GM18907 (cell line): ENCODE data around the gene ADRB1.
A peak's percentile ranks its signal among the peaks of the same experiment; 100 is the strongest.

ENCODE experiments used
- ATAC-seq: cut with Tn5 transposase; IDR thresholded peaks from one replicate; pipeline ENCODE4 v1.9.1; 2021; ENCODE audit warnings: mild to moderate bottlenecking, moderate library complexity; ENCODE audit not compliant: unreplicated experiment

ADRB1 gene

DNA sequence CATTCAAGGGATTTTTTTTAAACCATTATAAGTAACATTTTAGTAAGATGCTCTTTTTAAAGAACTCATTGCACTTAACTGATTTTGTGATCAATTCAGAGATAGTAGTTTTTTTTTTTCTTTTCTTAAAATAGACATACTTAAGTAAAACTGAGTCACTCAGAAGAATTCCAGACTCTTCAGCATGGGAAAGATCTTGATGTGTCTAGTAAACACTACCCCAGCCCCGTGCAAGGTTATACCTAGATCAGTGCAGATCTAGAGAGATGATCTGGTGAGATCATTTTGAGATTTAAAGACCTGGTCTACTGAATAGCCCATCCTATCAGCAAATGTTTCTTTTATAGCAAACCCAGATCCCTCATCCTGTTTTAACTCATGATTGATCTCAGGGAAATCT lies 8.6 kb downstream of the ADRB1 start:
- no peak for ATAC-seq

DNA sequence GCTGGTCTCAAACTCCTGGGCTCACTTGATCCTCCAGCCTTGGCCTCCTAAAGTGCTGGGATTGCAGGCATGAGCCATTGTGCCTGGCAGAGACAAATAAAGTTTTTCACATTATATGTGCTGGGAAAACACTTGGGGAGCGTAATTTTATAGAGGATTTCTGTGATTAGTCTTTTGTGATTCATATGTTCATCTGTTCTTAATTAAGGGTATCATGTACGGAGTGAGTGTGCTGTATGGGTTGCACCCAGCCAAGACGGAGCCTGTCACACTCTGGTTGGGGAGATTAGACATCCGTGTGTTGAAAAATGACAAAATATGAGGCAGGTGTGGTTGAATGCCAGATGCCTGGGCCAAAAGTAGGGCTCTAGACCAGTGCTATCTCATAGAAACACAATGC lies 10.3 kb downstream of the ADRB1 start:
- no peak for ATAC-seq

DNA sequence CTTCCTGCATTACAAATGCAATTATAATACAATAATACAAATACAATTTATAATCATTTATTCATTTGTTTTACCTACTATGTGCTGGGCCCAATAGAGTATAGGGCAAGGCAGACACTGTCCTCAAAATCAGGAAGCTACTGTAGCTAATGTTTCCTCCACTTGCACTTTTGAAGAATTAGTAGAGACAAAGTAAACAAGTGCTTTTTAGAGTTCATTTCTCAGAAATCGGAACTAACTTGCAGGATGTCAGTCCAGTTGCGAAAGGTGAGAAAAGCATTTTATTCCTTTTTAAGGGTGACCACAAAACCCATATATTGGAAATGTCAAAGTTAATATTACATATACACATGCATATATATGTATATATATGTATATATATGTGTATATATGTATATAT lies 14.2 kb downstream of the ADRB1 start:
- ATAC-seq, result no peak

DNA sequence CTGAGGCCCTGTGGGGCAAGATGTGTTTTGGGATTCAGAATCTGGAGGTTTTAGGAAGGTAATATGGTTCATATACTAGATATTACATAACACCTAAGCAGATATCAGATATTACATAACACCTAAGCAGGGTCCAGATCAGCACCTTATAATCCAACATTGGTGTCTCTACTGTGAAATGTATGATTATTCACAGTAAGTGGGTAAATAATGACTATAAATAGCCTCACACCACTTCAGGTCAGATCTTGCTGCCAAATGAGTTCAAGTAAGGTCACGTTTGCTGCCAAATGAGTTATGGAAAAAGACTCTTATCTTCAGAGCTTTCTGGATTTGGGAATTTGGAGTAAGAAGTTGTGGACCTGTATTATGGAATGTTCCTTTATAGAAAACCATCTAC lies 14.6 kb downstream of the ADRB1 start:
- no peak for ATAC-seq

DNA sequence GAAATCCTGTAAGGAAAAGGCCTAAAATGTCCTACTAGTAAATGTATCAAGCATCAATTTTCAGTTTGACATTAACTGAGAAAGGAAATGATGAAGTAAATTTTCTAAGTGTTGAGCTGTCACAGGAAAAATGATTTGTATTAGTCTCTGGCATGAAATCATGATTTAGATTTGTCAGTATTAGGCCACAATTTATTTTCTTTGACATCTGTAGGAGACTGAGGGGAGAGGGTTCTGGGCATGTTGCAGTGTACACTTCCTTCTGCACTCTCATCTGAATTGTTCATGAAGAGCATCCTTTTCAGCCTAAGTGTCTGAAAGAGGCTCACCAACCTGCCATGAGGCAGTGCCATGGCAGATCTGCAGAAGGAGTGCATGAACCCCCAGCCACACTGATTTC lies 15.9 kb downstream of the ADRB1 start:
- no peak for ATAC-seq

DNA sequence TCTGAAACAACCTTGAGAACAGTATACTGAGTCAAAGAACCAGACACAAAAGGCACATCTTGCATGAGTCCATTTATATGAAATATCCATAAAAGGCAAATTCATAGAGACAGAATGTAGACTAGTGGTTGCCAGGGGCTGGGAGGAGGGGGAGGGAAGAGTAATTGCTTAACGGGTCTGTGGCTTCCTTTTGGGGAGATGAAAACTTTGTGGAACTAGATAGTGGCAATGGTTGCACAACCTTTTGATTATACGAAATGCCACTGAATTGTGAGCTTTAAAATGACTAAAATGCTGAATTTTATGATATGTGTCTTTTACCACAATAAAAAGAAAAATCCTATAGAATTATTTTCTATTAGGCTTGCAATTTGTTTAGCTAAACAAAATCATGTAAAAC lies 16.8 kb downstream of the ADRB1 start:
- no peak for ATAC-seq

DNA sequence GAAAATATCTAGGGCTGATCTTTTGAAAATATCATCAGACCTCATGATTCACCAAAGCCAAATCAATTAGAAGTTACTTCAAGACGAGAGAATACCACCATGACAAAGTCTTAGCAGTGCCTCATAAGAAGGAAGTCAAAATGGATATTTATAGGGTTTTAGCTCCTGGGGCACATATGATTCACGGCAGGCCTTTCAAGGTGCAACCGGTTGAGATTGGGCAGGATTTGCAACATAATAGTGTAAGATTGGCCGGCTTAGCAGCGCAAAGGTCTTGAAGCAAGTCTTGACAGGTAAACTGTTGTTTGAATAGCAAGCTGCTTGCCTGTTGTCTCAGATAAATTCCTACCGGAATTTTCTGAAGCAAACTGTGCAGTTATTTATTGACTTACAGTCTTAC lies 17.5 kb downstream of the ADRB1 start:
- no peak for ATAC-seq

DNA sequence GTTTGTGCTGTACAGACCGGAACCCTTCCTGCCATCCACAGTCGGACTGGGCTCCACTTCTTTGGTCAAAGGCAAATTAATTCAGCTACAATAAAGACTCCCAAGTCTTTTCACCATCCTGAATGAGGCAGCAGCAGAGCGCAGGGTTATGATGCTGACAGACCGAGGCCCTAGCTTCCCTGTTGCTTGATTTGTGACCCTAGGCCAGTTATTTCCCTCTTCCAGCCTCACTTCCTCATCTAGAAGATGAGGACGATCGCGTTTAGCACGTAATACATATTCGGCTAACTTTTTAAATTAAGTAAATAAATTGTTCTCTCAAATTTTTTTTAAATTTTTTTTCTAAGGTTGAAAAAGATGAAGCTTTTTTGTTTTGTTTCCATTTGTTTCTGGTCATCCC lies 18.1 kb downstream of the ADRB1 start:
- ATAC-seq, result no peak

DNA sequence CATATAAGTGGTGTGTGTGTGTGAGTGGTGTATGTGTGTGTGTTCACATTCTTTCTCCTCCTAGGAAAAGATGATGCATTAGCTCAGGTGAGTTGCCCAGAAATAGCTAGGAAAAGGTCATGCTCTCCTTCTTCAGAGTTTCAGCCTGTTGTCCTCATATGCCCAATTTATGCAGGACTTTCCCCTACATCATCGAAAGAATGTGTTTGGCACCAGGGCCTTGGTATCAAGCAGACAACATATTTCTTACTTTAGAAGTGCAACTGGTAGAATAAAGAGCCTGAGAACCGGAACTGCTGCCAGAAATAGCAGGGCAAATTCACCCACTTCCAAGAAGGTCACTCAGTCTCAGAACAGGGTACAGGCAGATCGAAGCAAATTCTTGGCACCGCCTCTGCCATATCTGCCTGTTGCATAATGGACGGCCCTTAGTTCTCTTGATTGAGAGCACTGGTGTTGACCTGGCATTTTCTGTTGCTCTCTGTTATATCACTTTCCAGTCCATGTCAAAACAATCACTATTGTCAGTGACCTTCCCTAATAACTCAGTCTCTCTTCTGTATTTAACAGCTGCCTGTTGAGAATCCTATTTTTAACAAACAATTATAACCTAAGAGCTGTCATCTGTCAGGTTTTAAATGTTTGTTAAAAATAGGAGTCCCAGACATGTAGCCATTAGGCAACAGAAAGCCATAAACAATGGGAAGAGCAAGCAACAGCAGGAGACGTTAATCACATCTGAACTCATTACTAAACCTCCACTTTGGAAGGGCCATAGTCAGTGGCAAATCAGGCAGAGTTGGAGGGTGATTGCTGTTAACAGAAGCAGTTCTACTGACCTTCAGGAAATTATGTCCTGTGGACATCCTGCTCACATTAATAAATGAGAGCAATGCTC lies 20.7 kb downstream of the ADRB1 start:
- ATAC-seq, result no peak

DNA sequence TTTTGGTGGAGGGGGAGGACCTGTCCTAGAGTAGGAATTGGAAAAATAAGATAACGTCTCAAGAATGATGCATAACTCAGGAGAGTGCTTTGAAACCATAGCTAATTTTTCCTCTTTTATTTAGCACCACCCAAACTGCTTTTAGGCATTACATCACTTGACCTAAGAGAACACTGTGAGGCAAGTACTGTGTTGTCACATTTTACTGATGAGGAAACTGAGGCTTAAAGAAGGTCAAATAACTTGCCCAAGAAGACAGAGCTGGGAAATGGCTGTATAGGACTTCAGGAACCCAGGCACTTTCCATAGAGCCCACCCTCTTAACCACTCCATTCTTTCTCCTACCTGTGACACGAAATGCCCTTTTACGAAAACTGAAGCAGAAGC lies 21.4 kb downstream of the ADRB1 start:
- ATAC-seq, result no peak

DNA sequence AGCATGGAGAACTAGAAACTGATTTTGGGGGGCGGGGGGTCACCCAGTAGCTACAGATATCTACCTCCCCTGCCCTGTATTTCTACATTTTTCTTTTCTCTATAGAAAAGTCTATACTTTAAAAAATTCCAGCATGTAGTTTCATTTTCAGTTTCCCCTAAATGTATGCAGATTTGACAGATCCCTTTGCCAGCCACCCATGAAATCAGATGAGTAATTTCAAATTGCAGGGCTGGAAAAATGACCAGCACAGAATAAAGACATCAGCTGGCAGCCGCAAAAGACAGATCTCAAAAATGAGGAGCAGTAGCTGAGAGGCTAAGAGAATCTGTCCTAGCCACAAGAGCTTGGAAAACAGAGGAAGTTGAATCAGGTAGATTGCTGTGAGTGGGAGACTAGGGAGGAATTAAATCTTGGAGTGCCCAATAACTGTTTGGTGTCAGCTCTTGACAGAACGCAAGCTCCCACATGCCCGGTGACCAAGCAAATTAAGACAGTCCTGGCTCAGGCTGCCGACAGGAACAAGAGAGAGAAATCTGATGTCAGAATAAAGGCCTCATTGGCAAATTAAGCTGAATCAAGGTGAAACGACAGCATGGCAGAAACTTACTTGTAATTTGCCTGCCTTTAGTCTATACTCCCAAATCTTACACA lies 24.5 kb downstream of the ADRB1 start:
- no peak for ATAC-seq

DNA sequence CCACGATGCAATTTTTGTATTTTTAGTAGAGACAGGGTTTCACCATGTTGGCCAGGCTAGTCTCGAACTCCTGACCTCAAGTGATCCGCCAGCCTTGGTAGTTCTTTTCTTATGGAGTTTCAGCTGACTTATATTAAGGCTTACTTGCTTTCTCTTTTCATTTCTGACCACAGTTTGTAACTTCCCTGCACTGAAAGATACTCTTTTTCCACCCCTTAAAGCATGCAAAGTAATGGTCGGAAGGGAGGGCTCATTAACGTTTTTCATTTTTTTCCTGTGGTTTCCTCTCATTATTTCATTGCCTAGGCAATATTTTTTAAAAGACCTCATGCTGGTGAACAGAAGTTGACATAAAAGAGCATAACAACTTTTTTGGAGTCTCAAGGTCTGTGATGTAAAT lies 27.0 kb downstream of the ADRB1 start:
- ATAC-seq, result no peak

DNA sequence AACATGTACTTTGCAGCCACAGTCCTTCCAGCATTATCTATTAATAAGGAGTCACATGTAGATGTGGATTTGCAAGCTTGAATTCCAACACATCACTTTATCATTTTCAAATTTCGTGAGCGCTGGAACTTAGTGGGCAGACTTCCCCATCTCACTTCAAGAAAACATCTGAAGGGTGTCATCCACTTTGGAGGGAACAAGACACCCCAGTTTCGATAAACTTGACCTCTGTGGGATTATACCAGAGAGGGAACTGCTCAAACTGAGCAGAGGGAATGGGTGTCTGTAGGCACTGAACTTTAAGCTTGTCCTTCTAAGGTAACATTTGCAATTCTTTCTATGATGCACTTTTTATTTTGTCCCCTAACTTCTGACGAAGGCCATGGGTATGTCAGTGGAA lies 27.5 kb downstream of the ADRB1 start:
- ATAC-seq, result no peak

DNA sequence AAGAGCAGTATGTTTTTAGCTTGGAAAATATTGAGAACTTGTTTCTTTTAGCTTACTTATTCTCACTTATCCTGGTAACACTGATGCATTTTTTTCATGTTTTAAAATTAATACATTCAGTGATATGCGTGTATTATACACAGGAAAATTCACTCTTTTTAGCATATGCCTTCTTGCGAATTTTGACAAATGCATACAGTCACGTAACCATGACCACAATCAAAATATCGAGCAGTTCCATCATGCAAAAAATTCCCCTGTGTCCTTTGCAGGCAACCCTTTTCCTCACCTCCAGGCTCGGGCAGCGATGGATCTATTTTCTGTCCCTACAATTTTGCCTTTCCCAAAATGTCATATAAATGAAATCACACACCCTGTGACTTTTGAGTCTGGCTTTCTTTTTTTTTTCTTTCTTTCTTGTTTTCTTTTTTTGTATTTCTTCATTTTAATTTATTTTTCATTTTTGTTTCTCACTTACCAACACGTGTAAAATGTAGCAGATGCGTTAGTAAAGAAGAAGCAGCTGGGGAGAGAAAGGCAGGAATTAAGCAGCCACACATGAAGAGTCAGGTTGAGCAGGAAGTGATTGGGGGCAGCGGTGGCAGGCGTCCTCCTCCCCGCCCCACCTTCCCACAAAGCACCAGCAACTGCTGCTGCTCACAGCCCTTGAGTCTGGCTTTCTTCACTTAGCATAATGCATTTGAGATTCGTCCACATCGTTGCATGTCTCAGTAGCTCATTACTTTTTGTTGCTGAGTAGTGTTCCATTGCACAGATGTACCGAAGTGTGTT lies 29.9 kb downstream of the ADRB1 start:
- peak; percentile 75 for ATAC-seq

DNA sequence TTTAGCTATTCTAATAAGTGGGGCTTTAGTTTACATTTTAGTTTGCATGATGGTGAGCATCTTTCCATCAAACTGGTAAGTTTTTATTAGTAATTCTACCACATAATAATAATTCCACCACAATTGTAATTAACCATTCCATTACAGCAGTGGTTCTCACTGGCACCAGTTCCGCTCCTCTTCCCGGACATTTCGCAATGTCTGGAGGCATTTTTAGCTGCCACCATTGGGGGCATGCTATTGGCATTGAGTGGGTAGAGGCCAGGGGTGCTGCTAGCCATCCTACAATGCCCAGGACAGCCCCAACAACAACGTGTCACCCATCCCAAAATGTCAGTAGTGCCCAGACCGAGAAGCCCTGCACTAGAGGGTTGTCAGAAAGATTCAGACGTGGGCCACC lies 31.4 kb downstream of the ADRB1 start:
- ATAC-seq, result no peak

DNA sequence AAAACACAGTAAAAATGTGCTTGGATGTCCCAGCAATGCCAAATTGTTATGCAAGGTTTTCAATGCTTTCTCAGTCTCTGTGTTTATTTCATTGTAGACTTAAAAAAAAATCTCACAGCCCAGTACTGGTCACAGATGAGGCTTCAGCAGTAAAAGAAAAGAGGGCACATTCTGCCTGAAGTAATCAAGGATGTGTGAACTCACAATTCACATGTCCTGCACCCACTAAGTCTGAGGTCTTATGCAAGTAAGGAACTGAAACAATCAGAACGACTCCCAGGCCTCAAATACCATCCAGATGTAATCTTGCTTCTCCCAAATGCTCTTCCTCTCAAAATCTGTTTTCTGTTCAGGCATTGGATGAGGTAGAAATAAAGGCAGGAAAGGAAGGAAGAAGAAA lies 33.7 kb downstream of the ADRB1 start:
- ATAC-seq, result no peak

DNA sequence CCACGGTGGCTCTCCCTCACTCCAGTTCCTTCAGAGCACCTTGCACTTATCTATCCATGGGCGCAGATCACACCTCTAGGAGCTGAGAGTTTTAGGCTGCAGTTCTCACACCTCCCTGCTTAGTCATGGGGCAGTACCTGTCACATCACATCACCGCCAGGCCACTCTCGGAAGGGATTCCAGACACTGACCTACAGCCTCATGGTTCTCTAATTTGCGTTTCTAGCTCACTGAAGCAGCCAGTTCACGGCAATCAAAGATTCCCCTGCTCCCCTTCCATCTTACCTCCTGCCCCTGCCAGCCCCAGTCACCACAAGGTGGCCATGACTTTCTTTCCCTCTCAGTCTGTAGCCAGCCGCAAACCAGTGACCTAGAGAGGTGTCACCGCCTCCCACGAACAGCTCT lies 34.2 kb downstream of the ADRB1 start:
- ATAC-seq, result no peak

DNA sequence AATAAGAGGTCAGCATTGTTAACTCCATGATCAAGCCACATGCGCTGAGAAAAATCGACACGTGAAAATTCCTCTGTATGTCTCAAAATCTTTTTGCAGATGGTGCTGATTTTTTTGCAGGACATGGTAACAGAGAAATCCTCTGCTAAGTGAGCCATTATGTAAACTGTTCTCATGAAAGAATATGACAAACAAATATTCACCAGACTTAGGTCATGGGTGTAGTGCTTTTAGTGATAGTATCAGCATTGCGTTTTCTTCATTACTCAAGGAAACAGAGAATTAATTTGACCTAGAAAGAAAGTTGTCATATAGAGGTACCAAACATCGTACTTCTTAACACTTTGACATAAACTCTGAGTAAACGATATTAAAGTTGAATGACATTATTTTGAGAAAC lies 34.7 kb downstream of the ADRB1 start:
- ATAC-seq, result no peak

DNA sequence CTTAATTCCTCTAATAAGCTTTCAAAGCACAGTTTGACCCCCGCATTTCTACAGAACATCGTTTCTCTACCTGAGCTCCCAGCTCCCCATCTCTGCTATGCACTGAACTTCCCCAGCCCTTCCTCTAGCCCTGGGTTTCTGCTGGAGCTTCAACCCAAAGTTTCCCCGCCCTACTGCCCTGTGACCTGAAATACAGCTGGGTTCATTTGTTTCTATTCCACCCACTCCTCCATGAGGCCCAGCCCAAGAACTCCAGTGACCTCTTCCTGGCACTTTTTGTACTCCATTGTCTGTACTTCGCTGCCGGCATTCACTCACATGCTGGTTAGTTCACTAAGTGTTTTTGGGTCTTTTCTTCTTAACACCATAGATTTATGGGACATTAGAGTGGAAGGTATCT lies 35.8 kb downstream of the ADRB1 start:
- no peak for ATAC-seq

DNA sequence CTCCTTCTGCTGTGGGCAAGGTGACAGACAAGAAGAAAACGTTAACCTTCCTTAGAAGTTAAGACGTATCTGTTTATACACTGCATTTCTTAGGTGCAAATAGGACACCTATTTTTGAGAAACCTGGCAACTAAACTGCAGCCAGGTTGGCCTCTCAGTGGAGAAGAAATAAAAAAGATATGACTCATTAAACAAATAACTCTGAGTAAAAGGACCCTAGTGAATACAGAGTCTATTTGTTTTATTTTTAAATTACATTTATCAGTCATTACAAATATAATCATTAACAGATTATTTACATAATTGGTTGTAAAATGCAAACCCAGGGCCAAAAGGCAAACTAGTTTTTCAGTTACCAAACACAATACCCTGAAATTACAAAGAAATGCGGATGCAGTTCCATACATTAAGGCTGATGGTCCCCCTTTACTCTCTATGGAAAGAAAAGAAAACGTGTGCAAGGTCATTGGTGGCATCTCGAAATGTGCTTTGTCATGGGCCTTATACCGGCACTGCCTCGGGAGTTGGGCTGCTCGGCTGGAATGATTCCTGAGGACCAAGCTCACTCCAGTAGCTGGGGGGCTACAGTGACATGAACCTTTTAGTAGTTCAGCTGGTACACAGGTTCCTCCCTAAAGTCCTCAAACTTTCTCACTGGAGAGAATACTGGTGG lies 38.4 kb downstream of the ADRB1 start:
- no peak for ATAC-seq

DNA sequence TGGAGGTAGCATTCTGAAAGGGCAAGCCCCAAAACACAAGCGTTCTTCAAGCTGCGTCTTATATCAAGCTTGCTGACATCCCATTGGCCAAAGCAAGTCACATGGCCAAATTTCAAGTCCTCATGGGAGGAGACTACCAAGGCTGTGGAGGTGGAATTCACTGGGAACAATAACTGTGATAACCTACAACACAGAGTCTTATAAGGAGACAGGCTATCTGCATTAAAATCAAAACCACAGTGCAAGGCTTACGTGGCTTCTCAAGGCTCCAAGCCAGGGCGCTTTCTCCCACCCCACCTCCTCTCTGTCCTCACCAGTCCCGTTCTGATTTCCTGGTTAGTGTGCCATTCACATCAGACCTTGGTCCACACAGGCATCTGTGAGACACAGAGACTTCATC lies 39.4 kb downstream of the ADRB1 start:
- ATAC-seq, result no peak
